ENCODE data around the gene SELENOK.

GRCh38 chr3:53939086-53939582, 47.5 kb upstream of the SELENOK start:
- TF ChIP-seq CTCF (IDR thresholded peaks at IDR 0.05; ENCODE audit: poor library complexity, severe bottlenecking) (no peak), EZH2 (IDR thresholded peaks at IDR 0.05; ENCODE audit: borderline replicate concordance, insufficient read depth, low read length, poor library complexity, severe bottlenecking) (no peak), RAD21 (conservative IDR thresholded peaks at IDR 0.05) (no peak), POLR2AphosphoS5 (IDR thresholded peaks at IDR 0.05) (no peak)
